Activated T-cell treated with anti-CD3 and anti-CD28 coated beads, Interleukin-2, amount 50 U/mL, for 72 hours (primary cell): ENCODE data around the gene UNC13C. TPM values are rescaled to one million over a fixed set of nuclear protein-coding genes. Genes with fewer than 3 reads are reported as not detected.

Source experiments
- ATAC-seq, 2 donors: fragments of 150-1000 bp; cut with Tn5 transposase; replicated peaks in 1 of 2; 2 replicates each; pipeline ENCODE4 v1.10.0; 2021; ENCODE audit warnings: moderate library complexity in 2 of 2, mild to moderate bottlenecking in 1 of 2
- DNase-seq, 2 donors: peaks; one replicate each; pipeline ENCODE4 v3.0.0; 2021 to 2022; ENCODE audit warnings: mixed read lengths in 1 of 2
- H3K27ac Mint-ChIP-seq: one replicate; pipeline ENCODE4 v1.8.0; 2022; ENCODE audit warnings: mild to moderate bottlenecking, moderate library complexity, mixed read lengths
- H3K27me3 Mint-ChIP-seq: one replicate; pipeline ENCODE4 v1.8.0; 2022; ENCODE audit warnings: low read depth, mixed read lengths
- H3K36me3 Mint-ChIP-seq, 2 donors: one replicate each; pipeline ENCODE4 v1.8.0; 2022; ENCODE audit warnings: mixed read lengths in 2 of 2, mild to moderate bottlenecking in 1 of 2; ENCODE audit not compliant: insufficient read depth in 2 of 2
- H3K4me1 Mint-ChIP-seq: one replicate; pipeline ENCODE4 v1.8.0; 2022; ENCODE audit warnings: low read depth, mixed read lengths
- H3K4me3 Mint-ChIP-seq, 2 donors: one replicate each; pipeline ENCODE4 v1.8.0; 2022; ENCODE audit warnings: mild to moderate bottlenecking in 2 of 2, mixed read lengths in 2 of 2, moderate library complexity in 2 of 2
- H3K9me3 Mint-ChIP-seq, 2 donors: one replicate each; pipeline ENCODE4 v1.8.0; 2022; ENCODE audit warnings: mixed read lengths in 2 of 2
- total RNA-seq, 2 donors: library from RNA; stranded (reverse); gene quantifications; one replicate each; pipeline ENCODE4 v1.2.3, GENCODE V29; 2022

The UNC13C gene
- total RNA-seq, 2 donors from 2014 or later = not detected

DNA sequence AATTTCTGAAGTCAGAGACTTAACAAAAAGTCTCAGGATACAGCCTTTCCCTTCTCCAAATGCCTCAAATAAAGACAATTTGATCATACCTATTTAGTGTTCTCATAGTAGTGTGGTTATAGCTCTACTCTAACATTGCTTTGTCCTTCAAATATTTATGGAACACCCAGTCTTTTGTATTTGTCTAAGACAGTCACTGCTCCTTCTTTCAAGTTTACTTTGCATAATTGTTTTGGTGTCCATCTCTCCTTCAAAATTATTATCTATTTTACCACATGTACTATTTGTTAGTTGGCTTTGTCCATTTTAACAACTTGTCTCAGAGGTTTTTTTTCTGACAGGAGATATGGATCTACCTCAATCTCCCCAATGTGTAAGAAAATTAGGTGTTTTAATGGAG, 118.8 kb downstream of the UNC13C start:
- no peaks in the 10 kb centered on the region for H3K27me3 Mint-ChIP-seq

DNA sequence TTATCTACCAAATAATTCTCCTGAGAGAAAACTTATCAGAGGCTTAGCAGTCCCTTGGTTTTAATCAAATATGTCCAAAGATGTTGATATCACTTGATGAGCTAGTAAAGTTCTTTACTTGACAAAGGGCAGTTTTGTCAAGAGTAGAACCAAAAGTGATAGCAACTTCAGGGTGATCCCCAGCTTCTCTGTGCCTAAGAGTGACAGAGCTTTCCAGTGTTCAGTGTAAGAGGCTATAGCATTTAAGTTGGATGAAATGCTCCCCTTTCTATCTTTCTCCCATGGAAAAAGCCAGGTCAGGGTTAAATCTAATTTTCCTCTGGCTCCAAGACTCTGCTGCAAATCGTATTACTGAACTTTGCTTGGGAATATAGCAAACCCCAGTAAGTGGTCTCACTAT, 120.8 kb downstream of the UNC13C start:
- DNase-seq = no peak
- no peaks in the 10 kb centered on the region for H3K4me1 Mint-ChIP-seq
- H3K27me3 Mint-ChIP-seq = no peaks in the 10 kb centered on the region
- no peaks in the 10 kb centered on the region for H3K36me3 Mint-ChIP-seq
- H3K9me3 Mint-ChIP-seq = no peaks in the 10 kb centered on the region
- no peak for ATAC-seq
- no peak overlapping the region for H3K4me3 Mint-ChIP-seq
- no peak overlapping the region for H3K27ac Mint-ChIP-seq

More for the DNA sequence above, 118.8 kb downstream of the UNC13C start:
- no peak for ATAC-seq
- Mint-ChIP-seq H3K9me3 (no peaks in the 10 kb centered on the region), H3K27ac (no peak overlapping the region), H3K4me3 (no peak overlapping the region), H3K4me1 (no peaks in the 10 kb centered on the region), H3K36me3 (no peaks in the 10 kb centered on the region)
- DNase-seq = no peak

DNA sequence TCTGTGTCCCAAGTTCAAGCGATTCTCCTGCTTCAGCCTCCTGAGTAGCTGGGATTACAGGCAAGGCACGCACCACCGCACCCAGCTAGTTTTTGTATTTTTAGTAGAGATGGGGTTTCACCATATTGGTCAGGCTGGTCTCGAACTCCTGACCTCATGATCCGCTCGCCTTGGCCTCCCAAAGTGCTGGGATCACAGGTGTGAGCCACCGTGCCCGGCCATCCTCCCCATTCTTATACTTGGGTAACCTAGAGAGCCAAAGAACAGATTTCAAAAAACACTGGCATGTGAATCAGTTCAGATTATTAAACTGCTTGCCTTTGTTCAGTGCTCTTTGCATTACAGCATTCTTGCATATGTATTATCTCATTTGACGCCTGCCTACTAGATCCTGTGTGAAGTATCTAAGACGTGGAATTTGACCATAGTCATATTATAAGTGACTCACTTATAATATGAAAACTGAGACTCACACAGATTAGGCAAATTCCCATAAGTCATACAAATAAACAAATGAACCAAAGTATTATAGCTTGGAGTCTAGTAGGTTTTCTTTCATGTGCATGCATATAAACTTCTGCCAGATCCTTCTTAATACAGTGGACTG, 123.5 kb downstream of the UNC13C start:
- H3K4me3 Mint-ChIP-seq = no peak overlapping the region
- no peaks in the 10 kb centered on the region for H3K9me3 Mint-ChIP-seq
- ATAC-seq = no peak
- no peaks in the 10 kb centered on the region for H3K36me3 Mint-ChIP-seq
- H3K4me1 Mint-ChIP-seq = no peaks in the 10 kb centered on the region
- peaks cover 5% of the 10 kb centered on the region for H3K27me3 Mint-ChIP-seq
- DNase-seq = no peak
- H3K27ac Mint-ChIP-seq = no peak overlapping the region

- H3K4me3 Mint-ChIP-seq = no peak overlapping the region
- no peak for DNase-seq
- peaks cover 5% of the 10 kb centered on the region for H3K27me3 Mint-ChIP-seq
- H3K27ac Mint-ChIP-seq = no peak overlapping the region
- no peaks in the 10 kb centered on the region for H3K9me3 Mint-ChIP-seq
- ATAC-seq = no peak
- H3K4me1 Mint-ChIP-seq = no peaks in the 10 kb centered on the region
- H3K36me3 Mint-ChIP-seq = no peaks in the 10 kb centered on the region
Measured at GRCh38 chr15:54102704-54103103, 124.5 kb downstream of the UNC13C start.

GRCh38 chr15:54109014-54109413, 130.8 kb downstream of the UNC13C start:
- Mint-ChIP-seq H3K4me1 (no peaks in the 10 kb centered on the region), H3K27ac (no peak overlapping the region), H3K4me3 (no peak overlapping the region), H3K27me3 (peaks cover 5% of the 10 kb centered on the region), H3K9me3 (no peaks in the 10 kb centered on the region), H3K36me3 (no peaks in the 10 kb centered on the region)
- no peak for ATAC-seq
- no peak for DNase-seq

DNA sequence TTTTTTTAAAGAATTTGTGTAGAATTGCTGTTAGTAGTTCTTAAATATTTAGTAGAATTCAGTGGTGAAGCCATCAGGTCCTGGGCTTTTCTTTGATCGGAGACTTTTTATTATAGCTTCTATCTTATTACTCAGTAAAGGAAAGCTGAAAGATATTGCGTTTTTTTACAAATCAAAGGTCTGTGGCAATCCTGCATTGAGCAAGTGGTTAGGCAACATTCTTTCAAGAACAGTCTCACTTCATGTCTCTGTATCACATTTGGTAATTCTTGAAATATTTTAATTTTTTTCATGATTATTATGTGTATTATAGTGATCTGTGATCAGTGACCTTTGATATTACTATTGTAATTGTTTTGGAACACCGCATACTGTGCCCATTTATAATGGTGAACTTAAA, 140.8 kb downstream of the UNC13C start:
- ATAC-seq (no peak), DNase-seq (no peak)
- Mint-ChIP-seq H3K27ac (no peak overlapping the region), H3K4me1 (no peaks in the 10 kb centered on the region), H3K36me3 (no peaks in the 10 kb centered on the region), H3K27me3 (no peaks in the 10 kb centered on the region), H3K9me3 (peaks cover 3 to 7% of the 10 kb centered on the region in 2 donors), H3K4me3 (no peak overlapping the region)

DNA sequence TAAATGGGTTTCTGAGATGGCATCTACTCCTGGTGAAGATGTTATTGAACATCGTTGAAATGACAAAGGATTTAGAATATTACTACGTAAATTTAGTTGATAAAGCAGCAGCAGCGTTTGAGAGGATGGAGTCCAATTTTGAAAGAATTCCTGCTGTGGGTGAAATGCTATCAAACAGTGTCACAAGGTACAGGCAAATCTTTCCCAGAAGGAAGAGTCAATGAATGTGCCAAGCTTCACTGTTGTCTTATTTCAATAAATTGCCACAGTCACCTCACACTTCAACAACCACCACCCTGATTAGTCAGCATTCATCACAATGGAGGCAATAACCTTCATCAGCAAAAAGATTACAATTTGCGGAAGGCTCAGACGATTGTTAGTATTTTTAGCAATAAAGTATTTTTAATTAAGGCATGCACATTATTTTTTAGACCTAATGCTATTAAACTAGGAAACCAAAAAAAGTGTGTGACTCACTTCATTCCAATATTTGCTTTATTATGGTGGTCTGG, 142.8 kb downstream of the UNC13C start:
- H3K27ac Mint-ChIP-seq = no peak overlapping the region
- H3K36me3 Mint-ChIP-seq = no peaks in the 10 kb centered on the region
- H3K4me1 Mint-ChIP-seq = no peaks in the 10 kb centered on the region
- peaks cover 3 to 7% of the 10 kb centered on the region in 2 donors for H3K9me3 Mint-ChIP-seq
- no peaks in the 10 kb centered on the region for H3K27me3 Mint-ChIP-seq
- no peak overlapping the region for H3K4me3 Mint-ChIP-seq
- no peak for DNase-seq
- no peak for ATAC-seq

GRCh38 chr15:54127574-54127973, 149.3 kb downstream of the UNC13C start:
- Mint-ChIP-seq H3K9me3 (peaks cover 2% of the 10 kb centered on the region in 2 donors), H3K4me1 (no peaks in the 10 kb centered on the region), H3K27ac (no peak overlapping the region), H3K36me3 (no peaks in the 10 kb centered on the region), H3K4me3 (no peak overlapping the region), H3K27me3 (no peaks in the 10 kb centered on the region)
- ATAC-seq (no peak), DNase-seq (no peak)

DNA sequence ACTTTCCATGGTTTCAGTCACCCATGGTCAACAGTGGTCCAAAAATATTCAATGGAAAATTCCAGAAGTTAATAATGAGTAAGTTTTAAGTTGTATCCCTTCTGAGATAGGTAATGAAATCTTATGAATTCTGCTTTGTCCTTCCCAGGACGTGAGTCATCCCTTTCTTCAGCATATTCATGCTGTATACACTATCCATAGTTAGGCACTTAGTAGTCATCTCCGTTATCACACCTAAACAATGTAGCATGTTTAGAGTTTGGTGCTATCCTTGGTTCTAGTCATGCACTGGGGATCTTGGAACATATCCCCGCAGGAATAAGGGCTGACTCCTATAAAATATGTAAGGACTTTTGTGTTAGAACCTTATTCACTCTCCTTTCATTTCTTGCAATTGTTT, 153.2 kb downstream of the UNC13C start:
- no peak for ATAC-seq
- Mint-ChIP-seq H3K9me3 (peaks cover 2% of the 10 kb centered on the region in 2 donors), H3K4me1 (no peaks in the 10 kb centered on the region), H3K27ac (no peak overlapping the region), H3K27me3 (no peaks in the 10 kb centered on the region), H3K36me3 (no peaks in the 10 kb centered on the region), H3K4me3 (no peak overlapping the region)
- no peak for DNase-seq

- Mint-ChIP-seq H3K27ac (no peak overlapping the region), H3K4me3 (no peak overlapping the region), H3K36me3 (no peaks in the 10 kb centered on the region), H3K9me3 (peaks cover 0 to 2% of the 10 kb centered on the region in 2 donors), H3K4me1 (no peaks in the 10 kb centered on the region), H3K27me3 (no peaks in the 10 kb centered on the region)
- DNase-seq (no peak), ATAC-seq (no peak)
Measured at GRCh38 chr15:54149115-54149531, 170.9 kb downstream of the UNC13C start.

DNA sequence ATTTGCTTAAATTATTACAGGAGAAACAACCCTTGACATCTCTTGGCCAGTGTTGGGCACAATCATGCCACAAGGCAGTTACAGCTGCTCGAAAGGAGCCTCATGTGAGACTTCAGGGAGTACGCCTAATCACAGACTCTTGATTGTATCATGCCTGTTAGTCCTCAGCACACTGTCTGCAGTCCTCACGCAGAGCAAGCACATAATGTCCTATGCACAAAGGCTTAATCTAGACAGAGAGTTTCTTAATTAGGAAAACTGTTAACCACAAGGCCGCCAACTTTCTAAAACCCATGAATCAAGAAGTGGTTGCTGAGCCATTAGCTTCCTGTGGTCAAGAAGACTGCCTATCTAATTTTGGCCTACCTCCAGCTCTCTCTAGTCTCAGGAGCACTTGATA, 172.0 kb downstream of the UNC13C start:
- no peaks in the 10 kb centered on the region for H3K36me3 Mint-ChIP-seq
- ATAC-seq (no peak), DNase-seq (no peak)
- H3K27me3 Mint-ChIP-seq = no peaks in the 10 kb centered on the region
- H3K9me3 Mint-ChIP-seq = peaks cover 0 to 2% of the 10 kb centered on the region in 2 donors
- H3K4me1 Mint-ChIP-seq = no peaks in the 10 kb centered on the region
- no peak overlapping the region for H3K4me3 Mint-ChIP-seq
- no peak overlapping the region for H3K27ac Mint-ChIP-seq

GRCh38 chr15:54159012-54159411, 180.8 kb downstream of the UNC13C start:
- H3K4me3 Mint-ChIP-seq = no peak overlapping the region
- H3K27me3 Mint-ChIP-seq = no peaks in the 10 kb centered on the region
- DNase-seq = no peak
- peaks cover 0 to 1% of the 10 kb centered on the region in 2 donors for H3K9me3 Mint-ChIP-seq
- no peaks in the 10 kb centered on the region for H3K36me3 Mint-ChIP-seq
- H3K27ac Mint-ChIP-seq = no peak overlapping the region
- ATAC-seq = no peak
- no peaks in the 10 kb centered on the region for H3K4me1 Mint-ChIP-seq

DNA sequence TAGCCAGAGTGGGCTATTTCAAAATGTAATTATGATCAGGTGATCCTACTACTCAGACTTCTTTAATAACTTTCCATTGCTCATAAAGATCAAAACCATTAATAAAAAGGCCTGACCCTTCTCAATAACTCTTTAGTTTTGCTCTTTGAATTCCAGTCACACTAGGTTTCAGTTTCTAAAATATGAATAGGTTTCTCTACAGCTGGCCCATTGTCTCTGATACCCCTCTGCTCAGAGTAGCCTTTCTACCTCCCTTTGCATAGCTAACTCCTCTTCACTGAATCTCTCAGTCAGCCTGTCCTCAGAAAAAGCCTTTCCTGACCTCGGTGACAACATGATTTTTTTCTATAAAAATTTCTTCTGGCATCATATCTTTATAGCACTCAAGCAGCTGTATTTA, 209.1 kb downstream of the UNC13C start:
- Mint-ChIP-seq H3K9me3 (peaks cover 2 to 6% of the 10 kb centered on the region in 2 donors), H3K27me3 (no peaks in the 10 kb centered on the region), H3K4me3 (no peak overlapping the region), H3K27ac (no peak overlapping the region), H3K4me1 (no peaks in the 10 kb centered on the region), H3K36me3 (no peaks in the 10 kb centered on the region)
- ATAC-seq (no peak), DNase-seq (no peak)

DNA sequence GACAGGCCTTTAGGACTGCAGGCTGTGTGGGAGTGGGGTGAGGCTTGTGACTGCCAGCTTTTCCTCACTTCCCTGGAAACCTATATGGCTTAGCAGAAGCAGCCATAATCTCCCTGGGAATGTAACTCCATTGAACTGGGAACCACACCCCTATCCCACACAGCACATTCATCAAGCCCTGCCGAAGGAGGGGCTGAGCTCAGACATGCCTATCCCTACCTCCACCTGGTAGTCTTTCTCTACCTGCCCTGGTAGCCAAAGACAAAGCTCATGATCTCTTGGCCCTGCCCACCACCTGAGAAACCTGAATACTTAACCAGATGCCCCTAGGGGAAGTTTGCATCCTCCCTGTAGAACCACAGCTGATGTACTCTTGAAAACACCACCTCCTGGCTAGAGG, 219.8 kb downstream of the UNC13C start:
- H3K27ac Mint-ChIP-seq = no peak overlapping the region
- no peaks in the 10 kb centered on the region for H3K27me3 Mint-ChIP-seq
- H3K4me3 Mint-ChIP-seq = no peak overlapping the region
- DNase-seq (no peak), ATAC-seq (no peak)
- H3K9me3 Mint-ChIP-seq = peaks cover 9 to 16% of the 10 kb centered on the region in 2 donors
- no peaks in the 10 kb centered on the region for H3K36me3 Mint-ChIP-seq
- no peaks in the 10 kb centered on the region for H3K4me1 Mint-ChIP-seq
